PC-9 (cell line): ENCODE measurements around the gene ERBB2.

Source experiments
- EZH2 ChIP-seq: fragments of 200-600 bp; sonication (generic); IDR thresholded peaks from 2 replicates; pipeline ENCODE4 v1.8.0; 2017; ENCODE audit warnings: antibody characterized with exemption, low read depth
- TF ChIP-seq, protein P1 (sequence below): fragments of 200-600 bp; sonication (generic); conservative IDR thresholded peaks from 2 replicates; pipeline ENCODE4 v1.6.1; 2017; ENCODE audit warnings: mixed run types, antibody characterized with exemption, mild to moderate bottlenecking, moderate library complexity

- TF ChIP-seq, protein P1, sequence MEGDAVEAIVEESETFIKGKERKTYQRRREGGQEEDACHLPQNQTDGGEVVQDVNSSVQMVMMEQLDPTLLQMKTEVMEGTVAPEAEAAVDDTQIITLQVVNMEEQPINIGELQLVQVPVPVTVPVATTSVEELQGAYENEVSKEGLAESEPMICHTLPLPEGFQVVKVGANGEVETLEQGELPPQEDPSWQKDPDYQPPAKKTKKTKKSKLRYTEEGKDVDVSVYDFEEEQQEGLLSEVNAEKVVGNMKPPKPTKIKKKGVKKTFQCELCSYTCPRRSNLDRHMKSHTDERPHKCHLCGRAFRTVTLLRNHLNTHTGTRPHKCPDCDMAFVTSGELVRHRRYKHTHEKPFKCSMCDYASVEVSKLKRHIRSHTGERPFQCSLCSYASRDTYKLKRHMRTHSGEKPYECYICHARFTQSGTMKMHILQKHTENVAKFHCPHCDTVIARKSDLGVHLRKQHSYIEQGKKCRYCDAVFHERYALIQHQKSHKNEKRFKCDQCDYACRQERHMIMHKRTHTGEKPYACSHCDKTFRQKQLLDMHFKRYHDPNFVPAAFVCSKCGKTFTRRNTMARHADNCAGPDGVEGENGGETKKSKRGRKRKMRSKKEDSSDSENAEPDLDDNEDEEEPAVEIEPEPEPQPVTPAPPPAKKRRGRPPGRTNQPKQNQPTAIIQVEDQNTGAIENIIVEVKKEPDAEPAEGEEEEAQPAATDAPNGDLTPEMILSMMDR = no peak
- no peak for TF ChIP-seq EZH2
These were observed 40.1 kb downstream of the ERBB2 start for GRCh38 chr17:39739885-39740356.
